Endothelial cell of umbilical vein (primary cell): ENCODE measurements around the gene PNPLA6. TPM values are rescaled to one million over a fixed set of nuclear protein-coding genes. Genes with fewer than 3 reads are reported as not detected.

ENCODE experiments used
- BruUV-seq: library from RNA; stranded (reverse); fragments of 400-500 nt; replicated peaks from 2 replicates; lab custom pipeline; 2021; lab: Mats Ljungman, UMichigan
- CTCF ChIA-PET: fragments of 300-600, 350-600 bp; sonication (Branson Sonifier 250); formaldehyde crosslinking; loops from one replicate; lab custom pipeline; 2021; ENCODE audit warnings: antibody characterized with exemption, inconsistent platforms; lab: Charles Lee
- POLR2A ChIA-PET: fragments of 300-600, 350-600 bp; sonication (Branson Sonifier 250); formaldehyde crosslinking; loops from one replicate; lab custom pipeline; 2021; ENCODE audit warnings: antibody characterized with exemption, inconsistent platforms; lab: Charles Lee
- DNase-seq: peaks from one replicate; pipeline ENCODE4 v3.0.0-alpha.2; 2011; ENCODE audit warnings: low read depth, low spot score
- FAIRE-seq: peaks from 2 replicates; lab custom pipeline; 2011; peaks lifted over from hg19 to GRCh38; lab: Jason Lieb, UNC
- H2AFZ ChIP-seq: 2 replicates; pipeline ENCODE4 v1.6.0; 2012; ENCODE audit warnings: low read depth, low read length, control low read depth, inconsistent platforms
- H3K27ac ChIP-seq: 2 replicates; pipeline ENCODE4 v1.5.1; 2011; ENCODE audit warnings: low read depth, mild to moderate bottlenecking, control low read depth, low read length, moderate library complexity; ENCODE audit not compliant: insufficient read depth
- H3K27me3 ChIP-seq, 2 experiments: 2 replicates each; pipeline versions ENCODE4 v1.6.0 to v1.6.1; 2011; ENCODE audit warnings: low read length in 2 of 2, mixed read lengths in 1 of 2; ENCODE audit not compliant: control insufficient read depth in 2 of 2, insufficient read depth in 2 of 2
- H3K36me3 ChIP-seq, 2 experiments: 2 replicates in 1 of 2; 3 replicates in 1 of 2; pipeline ENCODE4 v1.5.1; 2011; ENCODE audit warnings: low read length in 2 of 2, mild to moderate bottlenecking in 1 of 2, moderate library complexity in 1 of 2; ENCODE audit not compliant: control insufficient read depth in 2 of 2, insufficient read depth in 2 of 2; ENCODE audit errors: extremely low read depth in 1 of 2
- H3K4me1 ChIP-seq: 3 replicates; pipeline ENCODE4 v1.5.1; 2011; ENCODE audit warnings: mild to moderate bottlenecking, low read length; ENCODE audit not compliant: control insufficient read depth, insufficient read depth; ENCODE audit errors: extremely low read depth
- H3K4me2 ChIP-seq: 2 replicates; pipeline ENCODE4 v1.6.1; 2011; ENCODE audit warnings: low read length, control low read depth, mixed read lengths; ENCODE audit not compliant: insufficient read depth
- H3K4me3 ChIP-seq, 3 experiments: fragments of 200-600 bp in 1 of 3; sonication (generic), shearing (Covaris generic) in 1 of 3; replicated peaks in 1 of 3; 2 replicates each; pipeline ENCODE4 v1.5.1; 2011 to 2016; ENCODE audit warnings: control low read depth in 3 of 3, low read length in 3 of 3, mild to moderate bottlenecking in 2 of 3, inconsistent platforms in 1 of 3, low read depth in 1 of 3, moderate library complexity in 1 of 3; ENCODE audit not compliant: insufficient read depth in 1 of 3
- H3K79me2 ChIP-seq: 2 replicates; pipeline ENCODE4 v1.6.0; 2012; ENCODE audit warnings: low read length, inconsistent platforms; ENCODE audit not compliant: control insufficient read depth, insufficient read depth
- H3K9ac ChIP-seq: replicated peaks from 2 replicates; pipeline ENCODE3; 2011; ENCODE audit warnings: low read length, control low read depth; ENCODE audit not compliant: insufficient read depth; ENCODE audit errors: extremely low read depth
- H3K9me1 ChIP-seq: replicated peaks from 3 replicates; pipeline ENCODE4 v1.6.0; 2011; ENCODE audit warnings: mild to moderate bottlenecking, low read length; ENCODE audit not compliant: control insufficient read depth, insufficient read depth; ENCODE audit errors: extremely low read depth
- H3K9me3 ChIP-seq: replicated peaks from 2 replicates; pipeline ENCODE4 v1.5.1; 2012; ENCODE audit warnings: low read length, inconsistent platforms; ENCODE audit not compliant: control insufficient read depth, insufficient read depth
- H4K20me1 ChIP-seq: replicated peaks from 2 replicates; pipeline ENCODE3; 2011; ENCODE audit warnings: mild to moderate bottlenecking, low read length; ENCODE audit not compliant: control insufficient read depth, insufficient read depth; ENCODE audit errors: extremely low read depth
- EZH2 ChIP-seq: IDR thresholded peaks from 2 replicates; pipeline ENCODE4 v1.6.1; 2012; ENCODE audit warnings: borderline replicate concordance, low read depth, mild to moderate bottlenecking, moderate library complexity, low read length, inconsistent platforms; ENCODE audit not compliant: severe bottlenecking
- FOS ChIP-seq: IDR thresholded peaks from 2 replicates; pipeline ENCODE4 v1.6.1; 2011; ENCODE audit warnings: mild to moderate bottlenecking, low read length, moderate library complexity, borderline replicate concordance; ENCODE audit not compliant: insufficient read depth
- GATA2 ChIP-seq: IDR thresholded peaks from 2 replicates; pipeline ENCODE4 v1.7.0; 2011; ENCODE audit warnings: low read depth, mild to moderate bottlenecking, moderate library complexity, mixed read lengths, low read length; ENCODE audit not compliant: insufficient read length, insufficient read depth
- JUN ChIP-seq: IDR thresholded peaks from 2 replicates; pipeline ENCODE4 v1.6.1; 2011; ENCODE audit warnings: borderline replicate concordance, low read depth; ENCODE audit not compliant: insufficient read length, insufficient read depth
- MYC ChIP-seq: IDR thresholded peaks from one replicate; pipeline ENCODE4 v1.6.1; 2011; ENCODE audit warnings: mild to moderate bottlenecking, low read depth, low read length
- POLR2A ChIP-seq: IDR thresholded peaks from 2 replicates; pipeline ENCODE4 v1.6.1; 2012; ENCODE audit warnings: low read depth, mild to moderate bottlenecking, control low read depth, low read length
- POLR2AphosphoS5 ChIP-seq: IDR thresholded peaks from 2 replicates; pipeline ENCODE4 v1.6.1; 2012; ENCODE audit warnings: low read depth, mild to moderate bottlenecking, control low read depth, low read length, moderate library complexity; ENCODE audit not compliant: insufficient read depth
- dilution Hi-C: fragments of 300-500 bp; cut with MboI; formaldehyde crosslinking; loops from one replicate; pipeline ENCODE4 v1.15.0; 2019; ENCODE audit warnings: low sequenced_read_pairs; ENCODE audit not compliant: extremely low pct_ligation_motif_present
- intact Hi-C: fragments of 100-400 bp; cut with micrococcal nuclease; formaldehyde crosslinking; loops from one replicate; pipeline ENCODE4 v1.10.0; 2022
- polyA plus RNA-seq, 4 experiments: library from polyadenylated mRNA; depleted of rRNA in 3 of 4; stranded (reverse) in 3 of 4; unstranded in 1 of 4; fragments of >200 nt; gene quantifications; 2 replicates each; pipeline versions ENCODE4 v1.2.1 to v1.2.3, GENCODE V29; 2011 to 2012; ENCODE audit warnings: missing spikeins in 1 of 4
- total RNA-seq: library from RNA; stranded (reverse); gene quantifications from 2 replicates; pipeline ENCODE4 v1.2.3, GENCODE V29; 2021
- TF ChIP-seq, protein P1 (sequence below), 2 donors: IDR thresholded peaks; 1 replicate in 1 of 2; 2 replicates in 1 of 2; pipeline ENCODE4 v1.5.1; 2011; ENCODE audit warnings: low read length in 2 of 2, mild to moderate bottlenecking in 2 of 2, moderate library complexity in 2 of 2, control low read depth in 1 of 2, inconsistent platforms in 1 of 2, low read depth in 1 of 2; ENCODE audit not compliant: insufficient read depth in 1 of 2; ENCODE audit errors: extremely low read depth in 1 of 2
- TF ChIP-seq, protein P2 (sequence below): IDR thresholded peaks from 2 replicates; pipeline ENCODE4 v1.6.1; 2011; ENCODE audit not compliant: insufficient read depth, insufficient read length

The PNPLA6 gene
- total and polyA plus RNA-seq, 2 donors (not counting 3 experiments of a cell fraction or from before 2014, with no cell fraction given): 106 to 164 TPM

DNA sequence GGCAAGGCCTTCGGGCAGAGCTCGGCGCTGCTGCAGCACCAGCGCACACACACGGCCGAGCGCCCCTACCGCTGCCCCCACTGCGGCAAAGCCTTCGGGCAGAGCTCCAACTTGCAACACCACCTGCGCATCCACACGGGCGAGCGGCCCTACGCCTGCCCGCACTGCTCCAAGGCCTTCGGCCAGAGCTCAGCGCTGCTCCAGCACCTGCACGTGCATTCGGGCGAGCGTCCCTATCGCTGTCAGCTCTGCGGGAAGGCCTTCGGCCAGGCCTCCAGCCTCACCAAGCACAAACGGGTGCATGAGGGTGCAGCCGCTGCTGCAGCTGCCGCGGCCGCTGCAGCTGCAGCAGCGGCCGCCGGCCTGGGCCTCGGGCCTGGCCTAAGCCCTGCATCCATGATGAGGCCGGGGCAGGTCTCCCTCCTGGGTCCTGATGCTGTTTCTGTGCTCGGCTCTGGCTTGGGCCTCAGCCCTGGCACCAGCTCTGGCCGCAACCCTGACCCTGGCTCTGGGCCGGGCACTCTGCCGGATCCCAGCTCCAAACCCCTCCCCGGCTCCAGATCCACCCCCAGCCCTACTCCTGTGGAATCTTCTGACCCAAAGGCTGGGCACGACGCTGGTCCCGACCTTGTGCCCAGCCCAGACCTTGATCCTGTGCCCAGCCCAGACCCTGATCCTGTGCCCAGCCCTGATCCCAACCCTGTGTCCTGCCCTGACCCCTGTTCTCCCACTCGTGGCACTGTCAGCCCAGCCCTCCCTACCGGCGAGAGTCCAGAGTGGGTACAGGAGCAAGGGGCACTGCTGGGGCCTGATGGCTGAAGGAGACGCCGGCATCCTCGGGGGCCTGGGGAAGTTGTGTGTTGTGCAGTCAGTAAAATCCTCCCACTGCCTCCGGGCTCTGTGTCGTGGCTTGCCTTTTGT lies 15.1 kb upstream of the PNPLA6 start:
- H3K27ac ChIP-seq: no peak overlapping the region
- POLR2A ChIA-PET: interaction anchor here (0.6 kb wide), 1 partner anchor 28 kb away, joined by 4 read pairs; no protein-coding TSS in a partner anchor
- no peak overlapping the region for H3K4me3 ChIP-seq
- no TSS peak for BruUV-seq
- H3K36me3 ChIP-seq: peaks cover 0 to 12% of the 10 kb centered on the region in 2 experiments
- H3K4me1 ChIP-seq: peaks cover 28% of the 10 kb centered on the region
- DNase-seq (no peak), FAIRE-seq (no peak)
- H3K9me1 ChIP-seq: no peaks in the 10 kb centered on the region
- H3K4me2 ChIP-seq: no peak overlapping the region
- H3K9ac ChIP-seq: no peak overlapping the region
- TF ChIP-seq MYC (no peak), JUN (no peak), EZH2 (no peak), GATA2 (no peak), POLR2AphosphoS5 (no peak), POLR2A (no peak), FOS (no peak)
- TF ChIP-seq, protein P1, sequence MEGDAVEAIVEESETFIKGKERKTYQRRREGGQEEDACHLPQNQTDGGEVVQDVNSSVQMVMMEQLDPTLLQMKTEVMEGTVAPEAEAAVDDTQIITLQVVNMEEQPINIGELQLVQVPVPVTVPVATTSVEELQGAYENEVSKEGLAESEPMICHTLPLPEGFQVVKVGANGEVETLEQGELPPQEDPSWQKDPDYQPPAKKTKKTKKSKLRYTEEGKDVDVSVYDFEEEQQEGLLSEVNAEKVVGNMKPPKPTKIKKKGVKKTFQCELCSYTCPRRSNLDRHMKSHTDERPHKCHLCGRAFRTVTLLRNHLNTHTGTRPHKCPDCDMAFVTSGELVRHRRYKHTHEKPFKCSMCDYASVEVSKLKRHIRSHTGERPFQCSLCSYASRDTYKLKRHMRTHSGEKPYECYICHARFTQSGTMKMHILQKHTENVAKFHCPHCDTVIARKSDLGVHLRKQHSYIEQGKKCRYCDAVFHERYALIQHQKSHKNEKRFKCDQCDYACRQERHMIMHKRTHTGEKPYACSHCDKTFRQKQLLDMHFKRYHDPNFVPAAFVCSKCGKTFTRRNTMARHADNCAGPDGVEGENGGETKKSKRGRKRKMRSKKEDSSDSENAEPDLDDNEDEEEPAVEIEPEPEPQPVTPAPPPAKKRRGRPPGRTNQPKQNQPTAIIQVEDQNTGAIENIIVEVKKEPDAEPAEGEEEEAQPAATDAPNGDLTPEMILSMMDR (IDR thresholded peaks at IDR 0.05; ENCODE audit: extremely low read depth in 1 of 2, insufficient read depth in 1 of 2, low read depth in 1 of 2, low read length in 2 of 2): no peak
- TF ChIP-seq, protein P2, sequence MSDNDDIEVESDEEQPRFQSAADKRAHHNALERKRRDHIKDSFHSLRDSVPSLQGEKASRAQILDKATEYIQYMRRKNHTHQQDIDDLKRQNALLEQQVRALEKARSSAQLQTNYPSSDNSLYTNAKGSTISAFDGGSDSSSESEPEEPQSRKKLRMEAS: no peak
- H2AFZ ChIP-seq: no peak overlapping the region
- CTCF ChIA-PET: interaction anchor here (1.0 to 1.6 kb wide), 3 partner anchors 9 to 48 kb away, joined by 4 to 7 read pairs (median 4); no protein-coding TSS in a partner anchor
- H3K9me3 ChIP-seq: no peaks in the 10 kb centered on the region
- no peaks in the 10 kb centered on the region for H4K20me1 ChIP-seq
- H3K27me3 ChIP-seq: no peaks in the 10 kb centered on the region
- peaks cover 12% of the 10 kb centered on the region for H3K79me2 ChIP-seq
- dilution Hi-C loops: no loop called here
- intact Hi-C loops: loop anchor here (5.0 kb wide), 1 partner anchor 33 kb away; the partner anchor contains the start of gene PEX11G
